Measurements from ENCODE around the gene DUS2.

The DUS2 gene

GRCh38 chr16:67987460-67988160 lies 35.5 kb upstream of the DUS2 start (continued):
- no peak for TF ChIP-seq KLF16 (tag by site-specific recombination; IDR thresholded peaks at IDR 0.05)
- TF ChIP-seq ZNF473 (tag by site-specific recombination; IDR thresholded peaks at IDR 0.05): no peak
- TF ChIP-seq, protein P1, sequence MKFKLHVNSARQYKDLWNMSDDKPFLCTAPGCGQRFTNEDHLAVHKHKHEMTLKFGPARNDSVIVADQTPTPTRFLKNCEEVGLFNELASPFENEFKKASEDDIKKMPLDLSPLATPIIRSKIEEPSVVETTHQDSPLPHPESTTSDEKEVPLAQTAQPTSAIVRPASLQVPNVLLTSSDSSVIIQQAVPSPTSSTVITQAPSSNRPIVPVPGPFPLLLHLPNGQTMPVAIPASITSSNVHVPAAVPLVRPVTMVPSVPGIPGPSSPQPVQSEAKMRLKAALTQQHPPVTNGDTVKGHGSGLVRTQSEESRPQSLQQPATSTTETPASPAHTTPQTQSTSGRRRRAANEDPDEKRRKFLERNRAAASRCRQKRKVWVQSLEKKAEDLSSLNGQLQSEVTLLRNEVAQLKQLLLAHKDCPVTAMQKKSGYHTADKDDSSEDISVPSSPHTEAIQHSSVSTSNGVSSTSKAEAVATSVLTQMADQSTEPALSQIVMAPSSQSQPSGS (tag by site-specific recombination; IDR thresholded peaks at IDR 0.05; ENCODE audit: low read depth): no peak

DNA sequence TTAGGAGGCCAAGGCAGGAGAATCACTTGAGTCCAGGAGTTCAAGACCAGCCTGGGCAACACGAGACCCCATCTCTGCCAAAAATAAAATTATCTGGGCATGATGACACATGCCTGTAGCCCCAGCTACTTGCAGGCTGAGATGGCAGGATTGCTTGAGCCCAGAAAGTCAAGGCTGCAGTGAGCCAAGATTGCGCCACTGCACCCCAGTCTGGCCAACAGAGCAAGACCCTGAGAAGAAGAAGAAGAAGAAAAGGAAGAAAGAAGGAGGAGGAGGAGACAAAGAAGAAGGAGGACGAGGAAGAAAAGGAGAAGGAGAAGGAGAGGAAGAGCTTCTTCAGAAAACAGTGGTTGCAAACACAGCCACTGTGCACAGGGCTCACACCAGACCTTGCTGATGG lies 34.4 kb upstream of the DUS2 start:
- CTCF ChIA-PET: interaction anchor here (1.0 to 1.2 kb wide), 3 partner anchors 15 to 52 kb away, joined by 3 to 6 read pairs (median 6); partner anchors contain the start of gene DUS2
- TF ChIP-seq ZNF121 (tag by site-specific recombination; IDR thresholded peaks at IDR 0.05): peak; percentile 69; the same call in 1 of the 2 replicates
- TF ChIP-seq ZNF169 (tag by site-specific recombination; IDR thresholded peaks at IDR 0.05): no peak
- POLR2A ChIA-PET: no interaction called here

GRCh38 chr16:67989322-67990017 lies 33.6 kb upstream of the DUS2 start:
- H3K4me3 ChIP-seq (ENCODE audit: low read depth, low read length): no peak overlapping the region
- TF ChIP-seq ZNF623 (tag by site-specific recombination; IDR thresholded peaks at IDR 0.05) (no peak), TCF7L2 (IDR thresholded peaks at IDR 0.05; ENCODE audit: borderline replicate concordance, low read depth, low read length) (no peak), HIC1 (tag by site-specific recombination; IDR thresholded peaks at IDR 0.05) (no peak), SETDB1 (IDR thresholded peaks at IDR 0.05; ENCODE audit: insufficient read length, low read length) (no peak), ZIC2 (tag by site-specific recombination; IDR thresholded peaks at IDR 0.05) (no peak), ZNF521 (tag by site-specific recombination; IDR thresholded peaks at IDR 0.05) (no peak), ZNF621 (tag by site-specific recombination; IDR thresholded peaks at IDR 0.05) (no peak), SP2 (tag by site-specific recombination; IDR thresholded peaks at IDR 0.05) (no peak), ZNF48 (tag by site-specific recombination; IDR thresholded peaks at IDR 0.05) (no peak), ZNF529 (tag by site-specific recombination; IDR thresholded peaks at IDR 0.05; ENCODE audit: insufficient replicate concordance) (no peak), ZNF571 (tag by site-specific recombination; IDR thresholded peaks at IDR 0.05) (no peak), HOXC10 (CRISPR knock-in tag; IDR thresholded peaks at IDR 0.05) (no peak), PRDM1 (tag by site-specific recombination; IDR thresholded peaks at IDR 0.05) (no peak), ZNF501 (tag by site-specific recombination; IDR thresholded peaks at IDR 0.05) (no peak), KLF8 (tag by site-specific recombination; IDR thresholded peaks at IDR 0.05) (no peak), ZBTB6 (tag by site-specific recombination; IDR thresholded peaks at IDR 0.05) (no peak), TSHZ1 (tag by site-specific recombination; IDR thresholded peaks at IDR 0.05; ENCODE audit: borderline replicate concordance) (no peak), ZNF555 (tag by site-specific recombination; conservative IDR thresholded peaks at IDR 0.05) (no peak), ZNF157 (tag by site-specific recombination; IDR thresholded peaks at IDR 0.05) (no peak), SP7 (tag by site-specific recombination; IDR thresholded peaks at IDR 0.05) (no peak)
- POLR2A ChIA-PET: no interaction called here
- H3K4me1 ChIP-seq (ENCODE audit: control insufficient read depth, insufficient read depth, low read length): no peaks in the 10 kb centered on the region
- no peaks in the 10 kb centered on the region for H3K36me3 ChIP-seq (ENCODE audit: control insufficient read depth in 2 of 2, insufficient read depth in 1 of 2, low read length in 2 of 2)
- CTCF ChIA-PET: interaction anchor here (0.5 to 1.2 kb wide), 5 partner anchors 14 to 1626 kb away, joined by 3 to 6 read pairs (median 4); partner anchors contain the start of gene DUS2
- H3K27ac ChIP-seq (ENCODE audit: extremely low read depth, low read depth, low read length): no peak overlapping the region
- H3K9me3 ChIP-seq (ENCODE audit: control insufficient read depth, insufficient read depth, low read depth, low read length): no peaks in the 10 kb centered on the region

More for the DNA sequence above, 34.4 kb upstream of the DUS2 start:
- H3K4me1 ChIP-seq (ENCODE audit: control insufficient read depth, insufficient read depth, low read length): no peaks in the 10 kb centered on the region
- H3K36me3 ChIP-seq (ENCODE audit: control insufficient read depth in 2 of 2, insufficient read depth in 1 of 2, low read length in 2 of 2): no peaks in the 10 kb centered on the region
- H3K9me3 ChIP-seq (ENCODE audit: control insufficient read depth, insufficient read depth, low read depth, low read length): no peaks in the 10 kb centered on the region
- H3K4me3 ChIP-seq (ENCODE audit: low read depth, low read length): no peak overlapping the region
- H3K27ac ChIP-seq (ENCODE audit: extremely low read depth, low read depth, low read length): no peak overlapping the region
